B cell (primary cell): ENCODE results near the gene IRF8. TPM values are rescaled to one million over a fixed set of nuclear protein-coding genes. Genes with fewer than 3 reads are reported as not detected.

Source experiments
- ATAC-seq: fragments of 200-7000 bp; cut with Tn5 transposase; one replicate; pipeline ENCODE4 v1.10.0; 2021; ENCODE audit warnings: low read depth, mild to moderate bottlenecking, moderate number of reproducible peaks, moderate library complexity
- CTCF ChIA-PET: fragments of 350-600 bp; sonication (Branson Sonifier 250); formaldehyde crosslinking; loops from one replicate; lab custom pipeline; 2021; ENCODE audit warnings: antibody characterized with exemption, inconsistent platforms; lab: Charles Lee
- POLR2A ChIA-PET: fragments of 350-600 bp; sonication (Branson Sonifier 250); formaldehyde crosslinking; loops from one replicate; lab custom pipeline; 2021; ENCODE audit warnings: antibody characterized with exemption; lab: Charles Lee
- DNase-seq: peaks from one replicate; pipeline ENCODE4 v3.0.0; 2013
- H2AFZ ChIP-seq: 2 replicates; pipeline ENCODE4 v1.6.1; 2012; ENCODE audit warnings: mild to moderate bottlenecking, low read depth, low read length; ENCODE audit not compliant: insufficient read depth, poor library complexity, severe bottlenecking
- H3K27ac ChIP-seq, 2 donors: 1 replicate in 1 of 2; 2 replicates in 1 of 2; pipeline ENCODE4 v1.5.1; 2012 to 2013; ENCODE audit warnings: low read length in 2 of 2, mild to moderate bottlenecking in 2 of 2, moderate library complexity in 1 of 2
- H3K27me3 ChIP-seq, 4 experiments: fragments of 200-600 bp in 1 of 4; sonication (generic) in 1 of 4; replicated peaks in 1 of 4; 1 replicate in 2 of 4; 2 replicates in 2 of 4; pipeline versions ENCODE4 v1.6.1 to v1.7.0; 2013 to 2016; ENCODE audit warnings: low read length in 3 of 4, mild to moderate bottlenecking in 2 of 4, mixed read lengths in 1 of 4, moderate library complexity in 1 of 4; ENCODE audit not compliant: insufficient read depth in 4 of 4, control insufficient read depth in 3 of 4; ENCODE audit errors: control extremely low read depth in 1 of 4
- H3K36me3 ChIP-seq, 2 experiments: replicated peaks in 1 of 2; 1 replicate in 1 of 2; 2 replicates in 1 of 2; pipeline versions ENCODE4 v1.6.1 to v1.7.1; 2013; ENCODE audit warnings: low read length in 1 of 2; ENCODE audit not compliant: insufficient read depth in 2 of 2, control insufficient read depth in 1 of 2; ENCODE audit errors: control extremely low read depth in 1 of 2, extremely low read depth in 1 of 2
- H3K4me1 ChIP-seq, 2 donors: fragments of 200-600 bp in 1 of 2; sonication (generic) in 1 of 2; 1 replicate in 1 of 2; 2 replicates in 1 of 2; pipeline versions ENCODE4 v1.5.1 to v1.6.1; 2013 to 2017; ENCODE audit warnings: low read length in 2 of 2; ENCODE audit not compliant: control insufficient read depth in 2 of 2, insufficient read depth in 2 of 2
- H3K4me2 ChIP-seq: replicated peaks from 2 replicates; pipeline ENCODE3; 2012; ENCODE audit warnings: mild to moderate bottlenecking, low read depth, low read length; ENCODE audit not compliant: poor library complexity, severe bottlenecking
- H3K4me3 ChIP-seq, 5 experiments: fragments of 200-600 bp in 1 of 5; sonication (generic) in 1 of 5; 1 replicate in 3 of 5; 2 replicates in 2 of 5; pipeline versions ENCODE4 v1.5.1 to v1.7.0; 2011 to 2016; ENCODE audit warnings: low read length in 4 of 5, mild to moderate bottlenecking in 4 of 5, low read depth in 2 of 5, control low read depth in 1 of 5, moderate library complexity in 1 of 5; ENCODE audit not compliant: insufficient read depth in 1 of 5; ENCODE audit errors: control extremely low read depth in 1 of 5, extremely low read depth in 1 of 5
- H3K79me2 ChIP-seq: fragments of 200-600 bp; sonication (generic); one replicate; pipeline ENCODE4 v1.6.0; 2016; ENCODE audit warnings: low read length; ENCODE audit not compliant: control insufficient read depth, insufficient read depth
- H3K9ac ChIP-seq: fragments of 200-600 bp; sonication (generic); 2 replicates; pipeline ENCODE4 v1.6.1; 2017; ENCODE audit warnings: mild to moderate bottlenecking, low read length, moderate library complexity
- H3K9me3 ChIP-seq, 3 donors: one replicate each; pipeline versions ENCODE4 v1.6.1 to v1.7.1; 2013; ENCODE audit warnings: low read length in 2 of 3; ENCODE audit not compliant: control insufficient read depth in 2 of 3, insufficient read depth in 1 of 3; ENCODE audit errors: control extremely low read depth in 1 of 3
- H4K20me1 ChIP-seq: 2 replicates; pipeline ENCODE4 v1.6.0; 2012; ENCODE audit warnings: mild to moderate bottlenecking, low read length; ENCODE audit not compliant: insufficient read depth, control insufficient read depth, poor library complexity, severe bottlenecking
- H3K27ac Mint-ChIP-seq: one replicate; pipeline ENCODE4 v1.8.0; 2021; ENCODE audit warnings: mixed read lengths
- H3K27me3 Mint-ChIP-seq: one replicate; pipeline ENCODE4 v1.8.0; 2021; ENCODE audit warnings: mixed read lengths
- H3K4me1 Mint-ChIP-seq: one replicate; pipeline ENCODE4 v1.8.0; 2021; ENCODE audit warnings: mixed read lengths
- H3K4me3 Mint-ChIP-seq: one replicate; pipeline ENCODE4 v1.8.0; 2021; ENCODE audit warnings: mixed read lengths
- H3K9me3 Mint-ChIP-seq: one replicate; pipeline ENCODE4 v1.8.0; 2022; ENCODE audit warnings: mixed read lengths; ENCODE audit not compliant: insufficient read depth
- CTCF ChIP-seq: fragments of 200-600 bp; IDR thresholded peaks from one replicate; pipeline ENCODE4 v1.8.0; 2022; ENCODE audit warnings: antibody characterized with exemption, mild to moderate bottlenecking
- EZH2 ChIP-seq: IDR thresholded peaks from 2 replicates; pipeline ENCODE4 v1.6.1; 2012; ENCODE audit warnings: borderline replicate concordance, low read depth, mild to moderate bottlenecking, moderate library complexity, low read length; ENCODE audit not compliant: insufficient read depth, poor library complexity, severe bottlenecking
- WGBS: methylation state at CpG from one replicate; pipeline ENCODE4 v1.1.5; 2013; ENCODE audit warnings: missing lambda C conversion rate; ENCODE audit not compliant: insufficient coverage; 5-methylcytosine and 5-hydroxymethylcytosine counted together
- intact Hi-C: fragments of 100-400 bp; cut with micrococcal nuclease; formaldehyde crosslinking; loops from one replicate; pipeline ENCODE4 v1.10.0; 2022
- polyA plus RNA-seq: library from polyadenylated mRNA; depleted of rRNA; stranded (reverse); fragments of >200 nt; gene quantifications from 2 replicates; pipeline ENCODE4 v1.2.3, GENCODE V29; 2012
- total RNA-seq, 2 donors: library from RNA; stranded (reverse); fragments of 120-200 nt in 1 of 2; gene quantifications; 1 replicate in 1 of 2; 2 replicates in 1 of 2; pipeline versions ENCODE4 v1.2.3 to v1.2.4, GENCODE V29; 2013 to 2022

The IRF8 gene
- total and polyA plus RNA-seq, 2 donors (not counting 1 experiment from before 2014, with no cell fraction given): 309 to 332 TPM

- DNase-seq (no peak), ATAC-seq (no peak)
- peak overlapping the region; percentile 33 to 74 for H3K27ac ChIP-seq
- H3K9me3 ChIP-seq: peaks cover 0 to 9% (median 0%) of the 10 kb centered on the region in 3 donors
- 53% methylated on average over 7 of the region's 12 CpGs for WGBS
- peaks cover 53 to 66% of the 10 kb centered on the region in 2 donors for H3K4me1 ChIP-seq
- H3K4me3 ChIP-seq: peak overlapping the region in 2 of 5 experiments; percentile 3 to 28
- POLR2A ChIA-PET: interaction anchor here (0.9 to 1.4 kb wide), 6 partner anchors 25 to 41 kb away, joined by 3 to 11 read pairs (median 4); partner anchors contain the start of gene IRF8
- Mint-ChIP-seq H3K9me3 (peaks cover 2% of the 10 kb centered on the region), H3K4me3 (peak overlapping the region; percentile 59), H3K4me1 (peaks cover 78% of the 10 kb centered on the region), H3K27ac (peak overlapping the region; percentile 84), H3K27me3 (no peaks in the 10 kb centered on the region)
- no peak for TF ChIP-seq CTCF
- no peak for TF ChIP-seq EZH2
- no peaks in the 10 kb centered on the region for H4K20me1 ChIP-seq
- H3K27me3 ChIP-seq: no peaks in the 10 kb centered on the region
- H3K4me2 ChIP-seq: peak overlapping the region; percentile 65
- no peaks in the 10 kb centered on the region for H3K79me2 ChIP-seq
- no peaks in the 10 kb centered on the region for H3K36me3 ChIP-seq
- peak overlapping the region; percentile 60 for H2AFZ ChIP-seq
- CTCF ChIA-PET: interaction anchor here (0.7 to 1.5 kb wide), 8 partner anchors 19 to 117 kb away, joined by 3 to 7 read pairs (median 4); no protein-coding TSS in a partner anchor
- intact Hi-C loops: loop anchor here (1.0 to 2.0 kb wide), 4 partner anchors 18 to 49 kb away; no protein-coding TSS in a partner anchor
- peak overlapping the region; percentile 45 for H3K9ac ChIP-seq
Observed at GRCh38 chr16:85869785-85870558, 29.0 kb upstream of the IRF8 start.

GRCh38 chr16:85871756-85872155, 27.2 kb upstream of the IRF8 start:
- ATAC-seq (no peak), DNase-seq (no peak)
- intact Hi-C loops: loop anchor here (2.0 kb wide), 1 partner anchor 31 kb away; no protein-coding TSS in a partner anchor
- H4K20me1 ChIP-seq: no peaks in the 10 kb centered on the region
- no peaks in the 10 kb centered on the region for H3K79me2 ChIP-seq
- Mint-ChIP-seq H3K27me3 (no peaks in the 10 kb centered on the region), H3K4me3 (peak overlapping the region; percentile 39), H3K4me1 (peaks cover 76% of the 10 kb centered on the region), H3K9me3 (no peaks in the 10 kb centered on the region), H3K27ac (peak overlapping the region; percentile 93)
- peaks cover 0 to 9% (median 0%) of the 10 kb centered on the region in 3 donors for H3K9me3 ChIP-seq
- no peaks in the 10 kb centered on the region for H3K27me3 ChIP-seq
- no peak overlapping the region for H2AFZ ChIP-seq
- ChIA-PET CTCF (interaction anchor here (0.7 kb wide), 1 partner anchor 50 kb away, joined by 3 read pairs; no protein-coding TSS in a partner anchor), POLR2A (no interaction called here)
- no peaks in the 10 kb centered on the region for H3K36me3 ChIP-seq
- peak overlapping the region; percentile 65 for H3K4me2 ChIP-seq
- peaks cover 49 to 62% of the 10 kb centered on the region in 2 donors for H3K4me1 ChIP-seq
- no peak overlapping the region for H3K4me3 ChIP-seq
- 94% methylated on average over 5 of the region's 7 CpGs for WGBS
- no peak overlapping the region for H3K27ac ChIP-seq
- no peak overlapping the region for H3K9ac ChIP-seq
- TF ChIP-seq CTCF (no peak), EZH2 (no peak)
